Left lung (tissue), 10 donors: ENCODE measurements around the gene PITX1. TPM values are rescaled to one million over a fixed set of nuclear protein-coding genes. Genes with fewer than 3 reads are reported as not detected.

Experiments used
- ATAC-seq: fragments of 200-7000 bp; cut with Tn5 transposase; one replicate; pipeline ENCODE4 v1.9.1; 2020; ENCODE audit warnings: moderate library complexity
- DNase-seq, 4 donors: peaks; one replicate each; pipeline ENCODE4 v3.0.0-alpha.2; 2013 to 2020
- H3K27ac ChIP-seq, 2 donors: fragments of 200-600 bp; sonication (generic) in 1 of 2; one replicate each; pipeline versions ENCODE4 v1.5.0 to v1.8.0; 2020 to 2021
- H3K27me3 ChIP-seq, 2 donors: fragments of 200-600 bp; sonication (generic) in 1 of 2; one replicate each; pipeline versions ENCODE4 v1.5.0 to v1.8.0; 2020 to 2021
- H3K36me3 ChIP-seq, 2 donors: fragments of 200-600 bp; sonication (generic) in 1 of 2; one replicate each; pipeline versions ENCODE4 v1.5.0 to v1.8.0; 2020 to 2021
- H3K4me1 ChIP-seq, 2 donors: fragments of 200-600 bp; one replicate each; pipeline ENCODE4 v1.8.0; 2021
- H3K4me3 ChIP-seq, 2 donors: fragments of 200-600 bp; sonication (generic) in 1 of 2; one replicate each; pipeline versions ENCODE4 v1.5.0 to v1.8.0; 2020 to 2021; ENCODE audit warnings: mild to moderate bottlenecking in 1 of 2
- H3K9me3 ChIP-seq, 2 donors: fragments of 200-600 bp; sonication (generic) in 1 of 2; one replicate each; pipeline versions ENCODE4 v1.5.0 to v1.8.0; 2020 to 2021
- CTCF ChIP-seq, 2 donors: fragments of 200-600 bp; sonication (generic) in 1 of 2; IDR thresholded peaks; one replicate each; pipeline versions ENCODE4 v1.5.0 to v1.8.0; 2021; ENCODE audit warnings: antibody characterized with exemption in 2 of 2
- intact Hi-C, 2 donors: fragments of 100-400 bp; cut with DNase I; formaldehyde crosslinking; loops; one replicate each; pipeline versions ENCODE4 v1.11.2 to v1.14.2; 2022
- polyA plus RNA-seq, 6 donors: library from polyadenylated mRNA; unstranded; fragments of 120-200 nt; gene quantifications; one replicate each; pipeline ENCODE4 v1.2.1, GENCODE V29; 2013; ENCODE audit not compliant: insufficient read length in 6 of 6
- total RNA-seq, 2 donors: library from RNA; stranded (reverse); fragmentation: NEBNext Ultra II Directional; extraction: Animal tissue kit (Norgen Biotek cat#: 25700); gene quantifications; one replicate each; pipeline ENCODE4 v1.2.1, GENCODE V29; 2021
- donor health status: DM: no; HTN: yes; CAD: no.
- donor health status: DM: no; HTN: no; CAD: no.

The PITX1 gene
- total and polyA plus RNA-seq, 8 donors, result 0.17 to 0.68 (median 0.32) TPM; not detected in 1

- Histone ChIP-seq H3K27me3 (peaks cover 31 to 98% of the 10 kb centered on the region in 2 donors), H3K27ac (no peak overlapping the region), H3K9me3 (no peaks in the 10 kb centered on the region), H3K36me3 (no peaks in the 10 kb centered on the region), H3K4me3 (no peak overlapping the region), H3K4me1 (no peaks in the 10 kb centered on the region)
- ATAC-seq (no peak), DNase-seq (peak in 1 of 4 donors; percentile 74)
- TF ChIP-seq CTCF (IDR thresholded peaks at IDR 0.05), result no peak
- intact Hi-C loops, result no loop called here
Measured at GRCh38 chr5:135050244-135050767, 16.3 kb upstream of the PITX1 start.

- Histone ChIP-seq H3K4me1 (no peaks in the 10 kb centered on the region), H3K9me3 (no peaks in the 10 kb centered on the region), H3K4me3 (no peak overlapping the region), H3K27ac (no peak overlapping the region), H3K27me3 (peaks cover 39 to 100% of the 10 kb centered on the region in 2 donors), H3K36me3 (no peaks in the 10 kb centered on the region)
- intact Hi-C loops, result no loop called here
- TF ChIP-seq CTCF (IDR thresholded peaks at IDR 0.05), result no peak
- ATAC-seq, result no peak
- peak in 1 of 4 donors; percentile 5 for DNase-seq
Measured at GRCh38 chr5:135048930-135049329, 14.9 kb upstream of the PITX1 start.

GRCh38 chr5:135048286-135048685, 14.3 kb upstream of the PITX1 start:
- DNase-seq (peak in 1 of 4 donors; percentile 2), ATAC-seq (no peak)
- Histone ChIP-seq H3K4me3 (no peak overlapping the region), H3K27me3 (peaks cover 46 to 100% of the 10 kb centered on the region in 2 donors), H3K9me3 (no peaks in the 10 kb centered on the region), H3K27ac (no peak overlapping the region), H3K4me1 (no peaks in the 10 kb centered on the region), H3K36me3 (no peaks in the 10 kb centered on the region)
- intact Hi-C loops, result no loop called here
- TF ChIP-seq CTCF (IDR thresholded peaks at IDR 0.05), result no peak

- peaks cover 49 to 100% of the 10 kb centered on the region in 2 donors for H3K27me3 ChIP-seq
- H3K4me1 ChIP-seq, result no peaks in the 10 kb centered on the region
- H3K4me3 ChIP-seq, result no peak overlapping the region
- DNase-seq (peak in 1 of 4 donors; percentile 29), ATAC-seq (no peak)
- no peaks in the 10 kb centered on the region for H3K36me3 ChIP-seq
- H3K27ac ChIP-seq, result no peak overlapping the region
- H3K9me3 ChIP-seq, result no peaks in the 10 kb centered on the region
- no peak for TF ChIP-seq CTCF (IDR thresholded peaks at IDR 0.05)
- intact Hi-C loops, result no loop called here
Measured at GRCh38 chr5:135047347-135047695, 13.3 kb upstream of the PITX1 start.

GRCh38 chr5:135046661-135047346, 12.8 kb upstream of the PITX1 start:
- H3K27ac ChIP-seq, result no peak overlapping the region
- no peaks in the 10 kb centered on the region for H3K9me3 ChIP-seq
- no peaks in the 10 kb centered on the region for H3K36me3 ChIP-seq
- H3K4me1 ChIP-seq, result no peaks in the 10 kb centered on the region
- intact Hi-C loops, result no loop called here
- ATAC-seq (no peak), DNase-seq (peak in 1 of 4 donors; percentile 13)
- TF ChIP-seq CTCF (IDR thresholded peaks at IDR 0.05), result no peak
- no peak overlapping the region for H3K4me3 ChIP-seq
- peaks cover 50 to 100% of the 10 kb centered on the region in 2 donors for H3K27me3 ChIP-seq
